Type B pancreatic cell (in vitro differentiated cells): Measurements from ENCODE around the gene FGFR2. TPM values are rescaled to one million over a fixed set of nuclear protein-coding genes. Genes with fewer than 3 reads are reported as not detected.

Experiments
- DNase-seq: peaks from one replicate; pipeline ENCODE4 v3.0.0; 2021; ENCODE audit warnings: mixed read lengths; ENCODE audit not compliant: unreplicated experiment; ENCODE audit errors: extremely low spot score
- H3K27ac Mint-ChIP-seq: 2 replicates; pipeline ENCODE4 v1.8.0; 2021; ENCODE audit warnings: mild to moderate bottlenecking, mixed read lengths
- H3K27me3 Mint-ChIP-seq: 2 replicates; pipeline ENCODE4 v1.8.0; 2021; ENCODE audit warnings: mixed read lengths
- H3K36me3 Mint-ChIP-seq: 2 replicates; pipeline ENCODE4 v1.8.0; 2021; ENCODE audit warnings: mixed read lengths
- H3K4me1 Mint-ChIP-seq: one replicate; pipeline ENCODE4 v1.8.0; 2021; ENCODE audit warnings: mixed read lengths; ENCODE audit not compliant: unreplicated experiment
- H3K4me3 Mint-ChIP-seq: 2 replicates; pipeline ENCODE4 v1.8.0; 2021; ENCODE audit warnings: mild to moderate bottlenecking, mixed read lengths
- H3K9me3 Mint-ChIP-seq: 2 replicates; pipeline ENCODE4 v1.8.0; 2021; ENCODE audit warnings: mixed read lengths
- total RNA-seq: library from RNA; stranded (reverse); gene quantifications from 2 replicates; pipeline ENCODE4 v1.2.1, GENCODE V29; 2021; ENCODE audit warnings: low replicate concordance
- TF ChIP-seq, protein P1 (sequence below): fragments of 200-600 bp; sonication (generic); conservative IDR thresholded peaks from 2 replicates; pipeline ENCODE4 v1.5.0; 2021; ENCODE audit warnings: antibody characterized with exemption, mild to moderate bottlenecking

FGFR2 gene
- total RNA-seq, 1 donor from 2014 or later: 173 TPM

- Mint-ChIP-seq H3K27me3 (no peaks in the 10 kb centered on the region), H3K4me1 (peaks cover 45% of the 10 kb centered on the region), H3K9me3 (no peaks in the 10 kb centered on the region), H3K4me3 (no peak overlapping the region), H3K27ac (peak overlapping the region; percentile 96), H3K36me3 (peaks cover 53% of the 10 kb centered on the region)
- TF ChIP-seq, protein P1, sequence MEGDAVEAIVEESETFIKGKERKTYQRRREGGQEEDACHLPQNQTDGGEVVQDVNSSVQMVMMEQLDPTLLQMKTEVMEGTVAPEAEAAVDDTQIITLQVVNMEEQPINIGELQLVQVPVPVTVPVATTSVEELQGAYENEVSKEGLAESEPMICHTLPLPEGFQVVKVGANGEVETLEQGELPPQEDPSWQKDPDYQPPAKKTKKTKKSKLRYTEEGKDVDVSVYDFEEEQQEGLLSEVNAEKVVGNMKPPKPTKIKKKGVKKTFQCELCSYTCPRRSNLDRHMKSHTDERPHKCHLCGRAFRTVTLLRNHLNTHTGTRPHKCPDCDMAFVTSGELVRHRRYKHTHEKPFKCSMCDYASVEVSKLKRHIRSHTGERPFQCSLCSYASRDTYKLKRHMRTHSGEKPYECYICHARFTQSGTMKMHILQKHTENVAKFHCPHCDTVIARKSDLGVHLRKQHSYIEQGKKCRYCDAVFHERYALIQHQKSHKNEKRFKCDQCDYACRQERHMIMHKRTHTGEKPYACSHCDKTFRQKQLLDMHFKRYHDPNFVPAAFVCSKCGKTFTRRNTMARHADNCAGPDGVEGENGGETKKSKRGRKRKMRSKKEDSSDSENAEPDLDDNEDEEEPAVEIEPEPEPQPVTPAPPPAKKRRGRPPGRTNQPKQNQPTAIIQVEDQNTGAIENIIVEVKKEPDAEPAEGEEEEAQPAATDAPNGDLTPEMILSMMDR: no peak
- no peak for DNase-seq
Measured at GRCh38 chr10:121552746-121553145, 45.5 kb downstream of the FGFR2 start.

- Mint-ChIP-seq H3K36me3 (peaks cover 54% of the 10 kb centered on the region), H3K27ac (no peak overlapping the region), H3K27me3 (no peaks in the 10 kb centered on the region), H3K4me1 (peaks cover 32% of the 10 kb centered on the region), H3K4me3 (no peak overlapping the region), H3K9me3 (no peaks in the 10 kb centered on the region)
- TF ChIP-seq, protein P1: no peak
- DNase-seq: no peak
Measured at GRCh38 chr10:121551210-121551885, 46.9 kb downstream of the FGFR2 start.

- Mint-ChIP-seq H3K27ac (no peak overlapping the region), H3K4me1 (peaks cover 34% of the 10 kb centered on the region)
Measured at GRCh38 chr10:121544301-121544869, 53.9 kb downstream of the FGFR2 start.

GRCh38 chr10:121543545-121543944 is 54.7 kb downstream of the FGFR2 start:
- Mint-ChIP-seq H3K4me3 (no peak overlapping the region), H3K27ac (no peak overlapping the region), H3K36me3 (peaks cover 56% of the 10 kb centered on the region), H3K27me3 (no peaks in the 10 kb centered on the region), H3K4me1 (peaks cover 37% of the 10 kb centered on the region), H3K9me3 (peaks cover 7% of the 10 kb centered on the region)
- no peak for DNase-seq
- TF ChIP-seq, protein P1: no peak

More at GRCh38 chr10:121544301-121544869, 53.9 kb downstream of the FGFR2 start:
- Mint-ChIP-seq H3K27me3 (no peaks in the 10 kb centered on the region), H3K4me3 (no peak overlapping the region), H3K9me3 (peaks cover 7% of the 10 kb centered on the region), H3K36me3 (peaks cover 56% of the 10 kb centered on the region)
- TF ChIP-seq, protein P1: no peak
- no peak for DNase-seq

GRCh38 chr10:121541450-121542120 is 56.7 kb downstream of the FGFR2 start:
- Mint-ChIP-seq H3K27ac (no peak overlapping the region), H3K27me3 (no peaks in the 10 kb centered on the region), H3K36me3 (peaks cover 68% of the 10 kb centered on the region), H3K4me3 (peak overlapping the region; percentile 5), H3K9me3 (peaks cover 7% of the 10 kb centered on the region), H3K4me1 (peaks cover 43% of the 10 kb centered on the region)
- TF ChIP-seq, protein P1: no peak
- no peak for DNase-seq
